ENCODE data around the gene CALY.

Gene CALY

DNA sequence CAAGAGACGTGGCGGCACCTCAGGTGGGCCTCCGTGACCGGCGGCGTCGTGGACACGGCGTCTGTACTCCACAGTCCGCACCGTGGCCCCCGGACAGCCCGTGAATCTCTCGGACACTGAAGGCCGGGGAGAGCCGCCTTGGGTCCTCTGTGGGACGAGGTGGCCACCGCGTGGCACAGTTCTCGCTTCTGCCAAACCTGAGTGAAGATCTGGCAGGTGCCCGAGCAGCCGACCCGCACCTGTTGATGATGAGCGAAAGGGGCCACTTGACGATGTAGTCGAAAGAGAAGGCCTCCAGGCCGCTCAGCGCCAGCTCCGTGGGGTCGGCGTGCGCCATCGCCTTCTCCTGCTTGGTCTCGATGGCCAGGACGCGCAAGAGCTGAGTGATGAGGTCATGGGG is 51.5 kb downstream of the CALY start:
- Histone ChIP-seq H2AK5ac (ENCODE audit: low read length, severe bottlenecking) (no peak overlapping the region), H3K4me1 (ENCODE audit: control insufficient read depth, insufficient read depth, low read depth, low read length) (peaks cover 7% of the 10 kb centered on the region), H4K91ac (ENCODE audit: low read length) (no peak overlapping the region), H3K23ac (ENCODE audit: low read length in 2 of 2) (no peak overlapping the region), H2BK12ac (ENCODE audit: low read length in 2 of 2) (no peak overlapping the region), H2AFZ (ENCODE audit: low read depth, low read length) (no peak overlapping the region), H3K27me3 (ENCODE audit: control insufficient read depth in 1 of 2, insufficient read depth in 1 of 2, low read length in 2 of 2) (no peaks in the 10 kb centered on the region), H2BK15ac (ENCODE audit: low read depth, poor library complexity, severe bottlenecking) (no peak overlapping the region), H3K36me3 (ENCODE audit: control insufficient read depth in 1 of 2, insufficient read depth in 2 of 2, low read depth in 1 of 2, low read length in 2 of 2) (peaks cover 90 to 91% of the 10 kb centered on the region in 2 experiments), H2BK120ac (ENCODE audit: low read depth, low read length) (no peak overlapping the region), H3K9ac (ENCODE audit: low read length) (no peak overlapping the region), H3K18ac (ENCODE audit: low read depth in 1 of 2, low read length in 2 of 2) (no peak overlapping the region), H3K14ac (ENCODE audit: low read length in 2 of 2) (no peak overlapping the region), H3K9me3 (ENCODE audit: control insufficient read depth, low read length) (no peaks in the 10 kb centered on the region), H4K8ac (ENCODE audit: low read length) (no peak overlapping the region), H3K27ac (ENCODE audit: low read length, poor library complexity, severe bottlenecking) (no peak overlapping the region), H3K4me3 (ENCODE audit: insufficient read depth in 1 of 2, low read depth in 1 of 2, low read length in 2 of 2) (no peak overlapping the region), H3K4ac (ENCODE audit: low read depth in 1 of 2, low read length in 2 of 2) (no peak overlapping the region), H3K4me2 (ENCODE audit: low read length, poor library complexity, severe bottlenecking) (no peak overlapping the region), H2BK5ac (ENCODE audit: low read depth, low read length, poor library complexity, severe bottlenecking) (no peak overlapping the region), H3K79me1 (replicated peaks; ENCODE audit: low read length, poor library complexity, severe bottlenecking) (peaks cover 34% of the 10 kb centered on the region)
- 95% methylated on average over 36 of the region's 36 CpGs for WGBS
- DNase-seq: no peak

- peaks cover 24% of the 10 kb centered on the region for H3K79me1 ChIP-seq (replicated peaks; ENCODE audit: low read length, poor library complexity, severe bottlenecking)
- no peak overlapping the region for H3K9ac ChIP-seq (ENCODE audit: low read length)
- H3K4me1 ChIP-seq (ENCODE audit: control insufficient read depth, insufficient read depth, low read depth, low read length): peaks cover 16% of the 10 kb centered on the region
- WGBS: 97% methylated on average over 24 of the region's 24 CpGs
- no peak overlapping the region for H4K8ac ChIP-seq (ENCODE audit: low read length)
- no peak overlapping the region for H3K4ac ChIP-seq (ENCODE audit: low read depth in 1 of 2, low read length in 2 of 2)
- H3K4me3 ChIP-seq (ENCODE audit: insufficient read depth in 1 of 2, low read depth in 1 of 2, low read length in 2 of 2): no peak overlapping the region
- no peak overlapping the region for H2BK15ac ChIP-seq (ENCODE audit: low read depth, poor library complexity, severe bottlenecking)
- no peak overlapping the region for H2AFZ ChIP-seq (ENCODE audit: low read depth, low read length)
- no peak overlapping the region for H3K18ac ChIP-seq (ENCODE audit: low read depth in 1 of 2, low read length in 2 of 2)
- H2AK5ac ChIP-seq (ENCODE audit: low read length, severe bottlenecking): no peak overlapping the region
- H3K27me3 ChIP-seq (ENCODE audit: control insufficient read depth in 1 of 2, insufficient read depth in 1 of 2, low read length in 2 of 2): no peaks in the 10 kb centered on the region
- peak overlapping the region; percentile 37 for H4K91ac ChIP-seq (ENCODE audit: low read length)
- H3K27ac ChIP-seq (ENCODE audit: low read length, poor library complexity, severe bottlenecking): no peak overlapping the region
- no peaks in the 10 kb centered on the region for H3K9me3 ChIP-seq (ENCODE audit: control insufficient read depth, low read length)
- DNase-seq: no peak
- H3K23ac ChIP-seq (ENCODE audit: low read length in 2 of 2): no peak overlapping the region
- H3K36me3 ChIP-seq (ENCODE audit: control insufficient read depth in 1 of 2, insufficient read depth in 2 of 2, low read depth in 1 of 2, low read length in 2 of 2): peaks cover 86 to 92% of the 10 kb centered on the region in 2 experiments
- H2BK12ac ChIP-seq (ENCODE audit: low read length in 2 of 2): no peak overlapping the region
- no peak overlapping the region for H3K14ac ChIP-seq (ENCODE audit: low read length in 2 of 2)
- H3K4me2 ChIP-seq (ENCODE audit: low read length, poor library complexity, severe bottlenecking): no peak overlapping the region
- H2BK5ac ChIP-seq (ENCODE audit: low read depth, low read length, poor library complexity, severe bottlenecking): no peak overlapping the region
- no peak overlapping the region for H2BK120ac ChIP-seq (ENCODE audit: low read depth, low read length)
Observed at GRCh38 chr10:133283931-133284330, 52.8 kb downstream of the CALY start.

- Histone ChIP-seq H2BK120ac (ENCODE audit: low read depth, low read length) (no peak overlapping the region), H3K4me1 (ENCODE audit: control insufficient read depth, insufficient read depth, low read depth, low read length) (peaks cover 26% of the 10 kb centered on the region), H4K8ac (ENCODE audit: low read length) (no peak overlapping the region), H3K9me3 (ENCODE audit: control insufficient read depth, low read length) (no peaks in the 10 kb centered on the region), H2BK12ac (ENCODE audit: low read length in 2 of 2) (no peak overlapping the region), H3K4me3 (ENCODE audit: insufficient read depth in 1 of 2, low read depth in 1 of 2, low read length in 2 of 2) (no peak overlapping the region), H3K27ac (ENCODE audit: low read length, poor library complexity, severe bottlenecking) (no peak overlapping the region), H3K23ac (ENCODE audit: low read length in 2 of 2) (no peak overlapping the region), H2BK15ac (ENCODE audit: low read depth, poor library complexity, severe bottlenecking) (no peak overlapping the region), H2BK5ac (ENCODE audit: low read depth, low read length, poor library complexity, severe bottlenecking) (no peak overlapping the region), H4K91ac (ENCODE audit: low read length) (no peak overlapping the region), H3K79me1 (replicated peaks; ENCODE audit: low read length, poor library complexity, severe bottlenecking) (peaks cover 20% of the 10 kb centered on the region), H3K36me3 (ENCODE audit: control insufficient read depth in 1 of 2, insufficient read depth in 2 of 2, low read depth in 1 of 2, low read length in 2 of 2) (peaks cover 77 to 89% of the 10 kb centered on the region in 2 experiments), H2AK5ac (ENCODE audit: low read length, severe bottlenecking) (no peak overlapping the region), H3K27me3 (ENCODE audit: control insufficient read depth in 1 of 2, insufficient read depth in 1 of 2, low read length in 2 of 2) (no peaks in the 10 kb centered on the region), H2AFZ (ENCODE audit: low read depth, low read length) (no peak overlapping the region), H3K9ac (ENCODE audit: low read length) (no peak overlapping the region), H3K4ac (ENCODE audit: low read depth in 1 of 2, low read length in 2 of 2) (no peak overlapping the region), H3K4me2 (ENCODE audit: low read length, poor library complexity, severe bottlenecking) (no peak overlapping the region), H3K18ac (ENCODE audit: low read depth in 1 of 2, low read length in 2 of 2) (no peak overlapping the region), H3K14ac (ENCODE audit: low read length in 2 of 2) (no peak overlapping the region)
- no peak for DNase-seq
- 96% methylated on average over 24 of the region's 24 CpGs for WGBS
Observed at GRCh38 chr10:133282846-133283390, 53.8 kb downstream of the CALY start.

- Histone ChIP-seq H3K23ac (ENCODE audit: low read length in 2 of 2) (no peak overlapping the region), H2BK5ac (ENCODE audit: low read depth, low read length, poor library complexity, severe bottlenecking) (no peak overlapping the region), H4K8ac (ENCODE audit: low read length) (no peak overlapping the region), H3K18ac (ENCODE audit: low read depth in 1 of 2, low read length in 2 of 2) (no peak overlapping the region), H3K9ac (ENCODE audit: low read length) (no peak overlapping the region), H3K14ac (ENCODE audit: low read length in 2 of 2) (no peak overlapping the region), H3K4me1 (ENCODE audit: control insufficient read depth, insufficient read depth, low read depth, low read length) (peaks cover 38% of the 10 kb centered on the region), H3K79me1 (replicated peaks; ENCODE audit: low read length, poor library complexity, severe bottlenecking) (peaks cover 22% of the 10 kb centered on the region), H3K36me3 (ENCODE audit: control insufficient read depth in 1 of 2, insufficient read depth in 2 of 2, low read depth in 1 of 2, low read length in 2 of 2) (peaks cover 77 to 82% of the 10 kb centered on the region in 2 experiments), H2BK12ac (ENCODE audit: low read length in 2 of 2) (no peak overlapping the region), H4K91ac (ENCODE audit: low read length) (peak overlapping the region; percentile 40), H3K27me3 (ENCODE audit: control insufficient read depth in 1 of 2, insufficient read depth in 1 of 2, low read length in 2 of 2) (peaks cover 0 to 4% of the 10 kb centered on the region in 2 experiments), H3K4ac (ENCODE audit: low read depth in 1 of 2, low read length in 2 of 2) (no peak overlapping the region), H3K9me3 (ENCODE audit: control insufficient read depth, low read length) (no peaks in the 10 kb centered on the region), H3K4me2 (ENCODE audit: low read length, poor library complexity, severe bottlenecking) (no peak overlapping the region), H3K27ac (ENCODE audit: low read length, poor library complexity, severe bottlenecking) (no peak overlapping the region), H3K4me3 (ENCODE audit: insufficient read depth in 1 of 2, low read depth in 1 of 2, low read length in 2 of 2) (no peak overlapping the region), H2AK5ac (ENCODE audit: low read length, severe bottlenecking) (no peak overlapping the region), H2BK15ac (ENCODE audit: low read depth, poor library complexity, severe bottlenecking) (no peak overlapping the region), H2AFZ (ENCODE audit: low read depth, low read length) (no peak overlapping the region), H2BK120ac (ENCODE audit: low read depth, low read length) (no peak overlapping the region)
- WGBS: 95% methylated on average over 38 of the region's 38 CpGs
- no peak for DNase-seq
Observed at GRCh38 chr10:133281628-133282372, 54.9 kb downstream of the CALY start.
